GM12878 (cell line): ENCODE data around the gene ARHGAP19. TPM values are rescaled to one million over a fixed set of nuclear protein-coding genes. Genes with fewer than 3 reads are reported as not detected.

Experiments
- ATAC-seq: fragments of 200-7000 bp; cut with Tn5 transposase; 3 replicates; pipeline ENCODE4 v1.9.1; 2020; ENCODE audit warnings: mild to moderate bottlenecking, moderate library complexity
- BruUV-seq: library from RNA; stranded (reverse); fragments of 400-500 nt; replicated peaks from 2 replicates; lab custom pipeline; 2021; lab: Mats Ljungman, UMichigan
- CTCF ChIA-PET: fragments of 300-600 bp; sonication (Branson Sonifier 250); formaldehyde crosslinking; extraction: SDS; loops from one replicate; lab custom pipeline; 2021; ENCODE audit warnings: inconsistent platforms; lab: Yijun Ruan, JAX
- POLR2A ChIA-PET: fragments of 350-600 bp; formaldehyde crosslinking; extraction: SDS; loops from one replicate; lab custom pipeline; 2021; ENCODE audit warnings: inconsistent platforms; lab: Charles Lee
- RAD21 ChIA-PET: fragments of 300-600 bp; sonication (Branson Sonifier 250); formaldehyde crosslinking; loops from one replicate; lab custom pipeline; 2023; ENCODE audit warnings: antibody characterized with exemption; ENCODE audit not compliant: unreplicated experiment; lab: Charles Lee
- SMC1A ChIA-PET: fragments of 300-600 bp; sonication (Branson Sonifier 250); formaldehyde crosslinking; loops from one replicate; lab custom pipeline; 2023; ENCODE audit not compliant: unreplicated experiment, uncharacterized antibody; lab: Charles Lee
- DNase-seq: peaks from one replicate; pipeline ENCODE4 v3.0.0-alpha.2; 2011; ENCODE audit warnings: low read depth, low spot score
- FAIRE-seq: peaks from 3 replicates; lab custom pipeline; 2011; peaks lifted over from hg19 to GRCh38; lab: Jason Lieb, UNC
- H2AFZ ChIP-seq: 2 replicates; pipeline ENCODE4 v1.6.0; 2011; ENCODE audit warnings: low read depth, low read length, control low read depth; ENCODE audit not compliant: control insufficient read depth
- H3K27ac ChIP-seq: 2 replicates; pipeline ENCODE4 v1.5.1; 2011; ENCODE audit warnings: control low read depth; ENCODE audit not compliant: control insufficient read depth, insufficient read depth
- H3K27me3 ChIP-seq, 2 experiments: replicated peaks in 1 of 2; 2 replicates each; pipeline versions ENCODE4 v1.6.0 to v1.6.1; 2011; ENCODE audit warnings: low read length in 1 of 2; ENCODE audit not compliant: control insufficient read depth in 2 of 2, insufficient read depth in 2 of 2
- H3K36me3 ChIP-seq, 2 experiments: 2 replicates each; pipeline ENCODE4 v1.5.1; 2011; ENCODE audit warnings: low read length in 1 of 2; ENCODE audit not compliant: control insufficient read depth in 2 of 2, insufficient read depth in 2 of 2
- H3K4me1 ChIP-seq: 2 replicates; pipeline ENCODE4 v1.6.1; 2011; ENCODE audit warnings: mild to moderate bottlenecking, low read length, moderate library complexity, mixed read lengths; ENCODE audit not compliant: control insufficient read depth, insufficient read depth
- H3K4me2 ChIP-seq: 2 replicates; pipeline ENCODE4 v1.6.0; 2011; ENCODE audit warnings: control low read depth; ENCODE audit not compliant: control insufficient read depth, insufficient read depth
- H3K4me3 ChIP-seq: fragments of 200-600 bp; sonication (generic); 2 replicates; pipeline ENCODE4 v1.5.1; 2016
- H3K79me2 ChIP-seq: 2 replicates; pipeline ENCODE4 v1.6.0; 2011; ENCODE audit warnings: low read length; ENCODE audit not compliant: control insufficient read depth, insufficient read depth
- H3K9ac ChIP-seq: 2 replicates; pipeline ENCODE4 v1.8.0; 2011; ENCODE audit warnings: low read length, control low read depth, mixed read lengths; ENCODE audit not compliant: control insufficient read depth, insufficient read depth
- H3K9me3 ChIP-seq: replicated peaks from 3 replicates; pipeline ENCODE4 v1.5.1; 2011; ENCODE audit warnings: mild to moderate bottlenecking, low read length; ENCODE audit not compliant: control insufficient read depth, insufficient read depth
- H4K20me1 ChIP-seq: 2 replicates; pipeline ENCODE4 v1.6.0; 2011; ENCODE audit not compliant: control insufficient read depth, insufficient read depth
- ATF3 ChIP-seq: IDR thresholded peaks from 2 replicates; pipeline ENCODE4 v1.6.1; 2011; ENCODE audit warnings: low read depth, mild to moderate bottlenecking, low read length, moderate library complexity, borderline replicate concordance; ENCODE audit errors: extremely low read depth
- ATF7 ChIP-seq: fragments of 450-650 bp; IDR thresholded peaks from 2 replicates; pipeline ENCODE4 v1.6.1; 2016; ENCODE audit warnings: low read depth, mild to moderate bottlenecking
- EP300 ChIP-seq, 2 experiments: fragments of 150-350 bp in 1 of 2; IDR thresholded peaks; 2 replicates each; pipeline ENCODE4 v1.6.1; 2011 to 2012; ENCODE audit warnings: low read depth in 2 of 2, low read length in 2 of 2, borderline replicate concordance in 1 of 2, improper control_type of control experiment in 1 of 2, inconsistent platforms in 1 of 2; ENCODE audit not compliant: control insufficient read depth in 1 of 2
- ETV6 ChIP-seq, 2 experiments: fragments of 450-650 bp in 1 of 2; IDR thresholded peaks in 1 of 2; conservative IDR thresholded peaks in 1 of 2; 2 replicates each; pipeline ENCODE4 v1.6.1; 2014; ENCODE audit warnings: antibody characterized with exemption in 1 of 2, borderline replicate concordance in 1 of 2, low read depth in 1 of 2, mild to moderate bottlenecking in 1 of 2, moderate library complexity in 1 of 2
- HDAC2 ChIP-seq: fragments of 200-600 bp; sonication (generic); IDR thresholded peaks from 2 replicates; pipeline ENCODE4 v1.6.1; 2017
- MTA2 ChIP-seq: fragments of 450-650 bp; IDR thresholded peaks from 2 replicates; pipeline ENCODE4 v1.6.1; 2016; ENCODE audit warnings: low read depth, mild to moderate bottlenecking, moderate library complexity
- POLR2AphosphoS5 ChIP-seq: IDR thresholded peaks from 2 replicates; pipeline ENCODE4 v1.6.1; 2011; ENCODE audit warnings: mild to moderate bottlenecking, low read length, inconsistent platforms
- SKIL ChIP-seq: fragments of 450-650 bp; IDR thresholded peaks from 2 replicates; pipeline ENCODE4 v1.6.1; 2017; ENCODE audit warnings: mild to moderate bottlenecking, low read depth, inconsistent platforms; ENCODE audit not compliant: poor library complexity, severe bottlenecking
- SRF ChIP-seq, 2 experiments: IDR thresholded peaks; 2 replicates each; pipeline ENCODE4 v1.6.1; 2011; ENCODE audit warnings: low read depth in 2 of 2, low read length in 2 of 2, mild to moderate bottlenecking in 1 of 2, moderate library complexity in 1 of 2
- TCF3 ChIP-seq: IDR thresholded peaks from 2 replicates; pipeline ENCODE4 v1.6.1; 2012; ENCODE audit warnings: low read depth, mild to moderate bottlenecking, low read length, borderline replicate concordance; ENCODE audit not compliant: insufficient read depth
- USF2 ChIP-seq: IDR thresholded peaks from 2 replicates; pipeline ENCODE4 v1.6.1; 2011; ENCODE audit warnings: low read depth, low read length, improper control_type of control experiment, borderline replicate concordance
- ZNF24 ChIP-seq: fragments of 450-650 bp; IDR thresholded peaks from 2 replicates; pipeline ENCODE4 v1.6.1; 2017; ENCODE audit warnings: antibody characterized with exemption, mild to moderate bottlenecking
- ZZZ3 ChIP-seq: IDR thresholded peaks from 2 replicates; pipeline ENCODE4 v1.6.1; 2011; ENCODE audit warnings: low read depth; ENCODE audit not compliant: control insufficient read depth, insufficient read length
- WGBS: methylation state at CpG from one replicate; pipeline ENCODE4 v1.1.6; 2016; ENCODE audit warnings: low lambda C conversion rate; ENCODE audit not compliant: insufficient replicate concordance, insufficient coverage; ENCODE audit errors: missing lambda C conversion rate; 5-methylcytosine and 5-hydroxymethylcytosine counted together
- in situ Hi-C: fragments of 300-500 bp; cut with MboI; formaldehyde crosslinking; loops from 9 replicates; pipeline ENCODE4 v1.14.3; 2018; ENCODE audit warnings: mixed read lengths
- intact Hi-C: fragments of 100-400 bp; cut with micrococcal nuclease; formaldehyde crosslinking; loops from one replicate; pipeline ENCODE4 v1.14.2; 2022; ENCODE audit not compliant: unreplicated experiment
- polyA plus RNA-seq, 11 experiments: library from polyadenylated mRNA; depleted of rRNA in 4 of 11; unstranded in 6 of 11; stranded (reverse) in 5 of 11; fragments of >200 nt; fragmentation: Nextera tagmentation in 4 of 11; fragmentation: Illumina TruSeq in 1 of 11; extraction: Ambion mirVana in 4 of 11; extraction: Trizol in 1 of 11; gene quantifications; 1 replicate in 1 of 11; 2 replicates in 10 of 11; pipeline versions ENCODE4 v1.2.1 to v1.2.3, GENCODE V29; 2011 to 2016; ENCODE audit warnings: inconsistent platforms in 2 of 11, missing spikeins in 2 of 11, low read depth in 1 of 11
- total RNA-seq, 4 experiments: library from RNA; depleted of rRNA in 3 of 4; stranded (reverse); fragments of >200 nt in 3 of 4; fragmentation: Illumina TruSeq in 1 of 4; extraction: Trizol in 1 of 4; gene quantifications; 2 replicates each; pipeline versions ENCODE4 v1.2.1 to v1.2.3, GENCODE V29; 2013 to 2021

The ARHGAP19 gene
- total and polyA plus RNA-seq, 10 of the 15 experiments (the other 5 are each of a cell fraction or from before 2014, with no cell fraction given) = 13.3 to 40.7 (median 22.6) TPM

- Histone ChIP-seq H3K27ac (no peak overlapping the region), H3K79me2 (no peaks in the 10 kb centered on the region), H3K36me3 (no peaks in the 10 kb centered on the region), H4K20me1 (no peaks in the 10 kb centered on the region), H3K9ac (no peak overlapping the region), H3K4me1 (peaks cover 12% of the 10 kb centered on the region), H3K4me3 (no peak overlapping the region), H3K27me3 (peaks cover 7 to 11% of the 10 kb centered on the region in 2 experiments), H3K9me3 (no peaks in the 10 kb centered on the region), H3K4me2 (no peak overlapping the region), H2AFZ (no peak overlapping the region)
- FAIRE-seq (no peak), DNase-seq (no peak), ATAC-seq (no peak)
- in situ Hi-C loops (no loop called here), intact Hi-C loops (no loop called here)
- POLR2A ChIA-PET = no interaction called here
- 70% methylated on average over 9 of the region's 9 CpGs for WGBS
- CTCF ChIA-PET = interaction anchor here (1.0 kb wide), 1 partner anchor 47 kb away, joined by 3 read pairs; no protein-coding TSS in a partner anchor
- no TSS peak for BruUV-seq
- RAD21 ChIA-PET = no interaction called here
- SMC1A ChIA-PET = interaction anchor here (1.5 kb wide), 1 partner anchor 47 kb away, joined by 4 read pairs; no protein-coding TSS in a partner anchor
- TF ChIP-seq USF2 (no peak), MTA2 (no peak), TCF3 (no peak), HDAC2 (no peak), EP300 (IDR thresholded peaks at IDR 0.05; ENCODE audit: borderline replicate concordance in 1 of 2, control insufficient read depth in 1 of 2, low read depth in 2 of 2, low read length in 2 of 2) (no peak), ZNF24 (no peak), ZZZ3 (no peak), POLR2AphosphoS5 (no peak), ATF7 (no peak), SKIL (no peak), ETV6 (conservative IDR thresholded peaks at IDR 0.05 in 1 of 2, IDR thresholded peaks at IDR 0.05 in 1 of 2; ENCODE audit: borderline replicate concordance in 1 of 2, low read depth in 1 of 2) (no peak), ATF3 (no peak), SRF (IDR thresholded peaks at IDR 0.05; ENCODE audit: low read depth in 2 of 2, low read length in 2 of 2) (no peak)
These were observed 33.3 kb upstream of the ARHGAP19 start for GRCh38 chr10:97325754-97326153.
